Body of pancreas (tissue), 4 donors: ENCODE results near the gene ADAMTSL1.

Experiments
- CTCF ChIP-seq, 7 experiments: fragments of 450-650 bp in 4 of 7; fragments of 200-600 bp in 3 of 7; sonication (generic) in 3 of 7; IDR thresholded peaks; one replicate each; pipeline ENCODE4 v1.5.1; 2016 to 2019; ENCODE audit warnings: antibody characterized with exemption in 7 of 7
- POLR2A ChIP-seq, 3 donors: fragments of 450-650 bp; IDR thresholded peaks; one replicate each; pipeline ENCODE4 v1.6.1; 2016; ENCODE audit warnings: antibody characterized with exemption in 3 of 3, mild to moderate bottlenecking in 2 of 3

- TF ChIP-seq CTCF (IDR thresholded peaks at IDR 0.05) (no peak), POLR2A (IDR thresholded peaks at IDR 0.05) (no peak)
Observed at GRCh38 chr9:18785604-18786003, 311.7 kb downstream of the ADAMTSL1 start.
